Endothelial cell of umbilical vein (primary cell): ENCODE measurements around the gene APC2.

Experiments
- CTCF ChIP-seq, 2 donors: IDR thresholded peaks; 1 replicate in 1 of 2; 2 replicates in 1 of 2; pipeline ENCODE4 v1.5.1; 2011; ENCODE audit warnings: low read length in 2 of 2, mild to moderate bottlenecking in 2 of 2, moderate library complexity in 2 of 2, control low read depth in 1 of 2, inconsistent platforms in 1 of 2, low read depth in 1 of 2; ENCODE audit not compliant: insufficient read depth in 1 of 2; ENCODE audit errors: extremely low read depth in 1 of 2
- EZH2 ChIP-seq: IDR thresholded peaks from 2 replicates; pipeline ENCODE4 v1.6.1; 2012; ENCODE audit warnings: borderline replicate concordance, low read depth, mild to moderate bottlenecking, moderate library complexity, low read length, inconsistent platforms; ENCODE audit not compliant: severe bottlenecking
- POLR2A ChIP-seq: IDR thresholded peaks from 2 replicates; pipeline ENCODE4 v1.6.1; 2012; ENCODE audit warnings: low read depth, mild to moderate bottlenecking, control low read depth, low read length
- POLR2AphosphoS5 ChIP-seq: IDR thresholded peaks from 2 replicates; pipeline ENCODE4 v1.6.1; 2012; ENCODE audit warnings: low read depth, mild to moderate bottlenecking, control low read depth, low read length, moderate library complexity; ENCODE audit not compliant: insufficient read depth

- peak; percentile 100 for TF ChIP-seq POLR2AphosphoS5
- peak; percentile 96 to 98 for TF ChIP-seq CTCF (IDR thresholded peaks at IDR 0.05; ENCODE audit: extremely low read depth in 1 of 2, insufficient read depth in 1 of 2, low read depth in 1 of 2, low read length in 2 of 2)
- peak; percentile 99 for TF ChIP-seq POLR2A
- TF ChIP-seq EZH2, result no peak
Observed at GRCh38 chr19:1438035-1438932, 11.6 kb upstream of the APC2 start, which contains the start of gene RPS15.
